Loucy (cell line): ENCODE data around the gene TMOD4.

Source experiments
- CTCF ChIP-seq: fragments of 200-600 bp; sonication (generic); conservative IDR thresholded peaks from 2 replicates; pipeline ENCODE4 v1.5.1; 2014; ENCODE audit warnings: mild to moderate bottlenecking, antibody characterized with exemption, low read length
- EZH2phosphoT487 ChIP-seq: fragments of 200-600 bp; IDR thresholded peaks from 2 replicates; pipeline ENCODE4 v1.6.1; 2018; ENCODE audit warnings: antibody characterized with exemption, mild to moderate bottlenecking, moderate library complexity, borderline replicate concordance

GRCh38 chr1:151133018-151133806 is 42.6 kb downstream of the TMOD4 start:
- TF ChIP-seq CTCF (no peak), EZH2phosphoT487 (no peak)
